Pancreas (tissue), 10 donors: Measurements from ENCODE around the gene NEK11. TPM values are rescaled to one million over a fixed set of nuclear protein-coding genes. Genes with fewer than 3 reads are reported as not detected.

Source experiments
- ATAC-seq, 4 donors: fragments of 200-7000 bp; cut with Tn5 transposase; one replicate each; pipeline versions ENCODE4 v1.8.0 to v1.9.1; 2020; ENCODE audit warnings: mild to moderate bottlenecking in 4 of 4, moderate library complexity in 4 of 4
- DNase-seq, 6 donors: peaks; one replicate each; pipeline ENCODE4 v3.0.0-alpha.2; 2020
- FAIRE-seq: peaks from 2 replicates; lab custom pipeline; 2012; peaks lifted over from hg19 to GRCh38; lab: Jason Lieb, UNC
- H3K27ac ChIP-seq, 4 donors: fragments of 200-600 bp; sonication (generic); 1 replicate in 3 of 4; 2 replicates in 1 of 4; pipeline versions ENCODE4 v1.5.0 to v1.8.0; 2020
- H3K27me3 ChIP-seq, 4 donors: fragments of 200-600 bp; one replicate each; pipeline ENCODE4 v1.8.0; 2021
- H3K36me3 ChIP-seq, 3 donors: fragments of 200-600 bp; sonication (generic) in 1 of 3; one replicate each; pipeline versions ENCODE4 v1.5.0 to v1.8.0; 2020 to 2021
- H3K4me1 ChIP-seq, 3 donors: fragments of 200-600 bp; one replicate each; pipeline ENCODE4 v1.8.0; 2021
- H3K4me3 ChIP-seq, 4 donors: fragments of 200-600 bp; sonication (generic) in 2 of 4; one replicate each; pipeline versions ENCODE4 v1.5.0 to v1.8.0; 2020 to 2021
- H3K9me3 ChIP-seq, 4 donors: fragments of 200-600 bp; one replicate each; pipeline ENCODE4 v1.8.0; 2021
- CTCF ChIP-seq, 4 donors: fragments of 200-600 bp; sonication (generic) in 3 of 4; IDR thresholded peaks; one replicate each; pipeline versions ENCODE4 v1.5.0 to v1.8.0; 2021; ENCODE audit warnings: antibody characterized with exemption in 4 of 4
- WGBS, 2 donors: extraction: QIAGEN DNeasy Blood & Tissue Kit; methylation state at CpG; one replicate each; pipeline ENCODE4 v1.1.7; 2013; 5-methylcytosine and 5-hydroxymethylcytosine counted together
- intact Hi-C, 3 donors: fragments of 100-400 bp; cut with DNase I; formaldehyde crosslinking; loops; one replicate each; pipeline versions ENCODE4 v1.11.1 to v1.14.2; 2022
- polyA plus RNA-seq, 2 donors: library from polyadenylated mRNA; stranded (reverse); fragments of 200-250 nt; gene quantifications; one replicate each; pipeline ENCODE4 v1.2.3, GENCODE V29; 2013
- total RNA-seq, 6 donors: library from RNA; stranded (reverse); fragmentation: NEBNext Ultra II Directional in 4 of 6; extraction: Animal tissue kit (Norgen Biotek cat#: 25700) in 4 of 6; gene quantifications; one replicate each; pipeline versions ENCODE4 v1.2.1 to v1.2.4, GENCODE V29; 2021 to 2023
- donor health status: healthy with polysubstance abuse.
- donor health status: DM: no; HTN: no; CAD: no; lungs with moderate emphysema.
- donor health status: DM: no; HTN: no; CAD: no.
- donor health status: control.
- donor health status: control.
- donor health status: Bipolar disorder and iron deficiency.
- donor health status: DM: yes; HTN: yes; CAD: no.
- donor health status: DM: no; HTN: no; CAD: no.
- donor health status: DM: no; HTN: no; CAD: no.
- donor health status: DM: yes; HTN: yes; CAD: no.

The NEK11 gene
- total and polyA plus RNA-seq, 8 donors: 2.1 to 7.2 (median 3.3) TPM

GRCh38 chr3:131141770-131142169, 115.1 kb downstream of the NEK11 start:
- TF ChIP-seq CTCF (IDR thresholded peaks at IDR 0.05): no peak
- WGBS, 2 donors: 92 to 95% methylated on average over 2 of the region's 2 CpGs
- Histone ChIP-seq H3K4me1 (no peaks in the 10 kb centered on the region), H3K27me3 (no peaks in the 10 kb centered on the region), H3K9me3 (no peaks in the 10 kb centered on the region), H3K27ac (no peak overlapping the region), H3K36me3 (no peaks in the 10 kb centered on the region), H3K4me3 (no peak overlapping the region)
- no peak for ATAC-seq
- intact Hi-C loops: no loop called here
- no peak for DNase-seq
- FAIRE-seq: no peak

GRCh38 chr3:131142580-131142979, 115.9 kb downstream of the NEK11 start:
- ATAC-seq (no peak), DNase-seq (no peak), FAIRE-seq (no peak)
- H3K36me3 ChIP-seq: no peaks in the 10 kb centered on the region
- no peak overlapping the region for H3K4me3 ChIP-seq
- no peak overlapping the region for H3K27ac ChIP-seq
- peaks cover 0 to 5% (median 2%) of the 10 kb centered on the region in 3 donors for H3K4me1 ChIP-seq
- H3K9me3 ChIP-seq: no peaks in the 10 kb centered on the region
- no peak for TF ChIP-seq CTCF (IDR thresholded peaks at IDR 0.05)
- no peaks in the 10 kb centered on the region for H3K27me3 ChIP-seq
- intact Hi-C loops: no loop called here
- 79 to 91% methylated on average over 1 of the region's 1 CpG for WGBS, 2 donors

- H3K9me3 ChIP-seq: no peaks in the 10 kb centered on the region
- no peaks in the 10 kb centered on the region for H3K27me3 ChIP-seq
- no peaks in the 10 kb centered on the region for H3K36me3 ChIP-seq
- ATAC-seq: no peak
- H3K27ac ChIP-seq: no peak overlapping the region
- peaks cover 0 to 7% (median 5%) of the 10 kb centered on the region in 3 donors for H3K4me1 ChIP-seq
- FAIRE-seq: no peak
- intact Hi-C loops: no loop called here
- WGBS, 2 donors: 40 to 57% methylated on average over 1 of the region's 1 CpG
- TF ChIP-seq CTCF (IDR thresholded peaks at IDR 0.05): no peak
- no peak for DNase-seq
- no peak overlapping the region for H3K4me3 ChIP-seq
Measured at GRCh38 chr3:131143802-131144201, 117.1 kb downstream of the NEK11 start.

GRCh38 chr3:131147534-131147933, 120.9 kb downstream of the NEK11 start:
- ATAC-seq (peak in 2 of 4 donors; percentile 28 to 59), FAIRE-seq (no peak), DNase-seq (no peak)
- H3K4me1 ChIP-seq: peaks cover 0 to 20% (median 12%) of the 10 kb centered on the region in 3 donors
- 24 to 36% methylated on average over 3 of the region's 3 CpGs for WGBS, 2 donors
- intact Hi-C loops: no loop called here
- no peaks in the 10 kb centered on the region for H3K9me3 ChIP-seq
- H3K27me3 ChIP-seq: no peaks in the 10 kb centered on the region
- H3K36me3 ChIP-seq: no peaks in the 10 kb centered on the region
- no peak for TF ChIP-seq CTCF (IDR thresholded peaks at IDR 0.05)
- no peak overlapping the region for H3K27ac ChIP-seq
- no peak overlapping the region for H3K4me3 ChIP-seq

GRCh38 chr3:131158434-131158833, 131.8 kb downstream of the NEK11 start:
- peak in 1 of 6 donors; percentile 32 for DNase-seq
- Histone ChIP-seq H3K27me3 (no peaks in the 10 kb centered on the region), H3K4me1 (no peaks in the 10 kb centered on the region), H3K27ac (no peak overlapping the region), H3K4me3 (no peak overlapping the region), H3K36me3 (no peaks in the 10 kb centered on the region), H3K9me3 (no peaks in the 10 kb centered on the region)
- intact Hi-C loops: no loop called here
- TF ChIP-seq CTCF (IDR thresholded peaks at IDR 0.05): no peak
- 92 to 97% methylated on average over 4 of the region's 4 CpGs for WGBS, 2 donors
- no peak for ATAC-seq
- no peak for FAIRE-seq
